Activated CD4-positive, alpha-beta T cell treated with anti-CD3 and anti-CD28 coated beads for 48 hours (primary cell): ENCODE measurements around the gene SYNE1.

Experiments
- DNase-seq: peaks from one replicate; pipeline ENCODE4 v3.0.0-alpha.2; 2020

The SYNE1 gene

DNA sequence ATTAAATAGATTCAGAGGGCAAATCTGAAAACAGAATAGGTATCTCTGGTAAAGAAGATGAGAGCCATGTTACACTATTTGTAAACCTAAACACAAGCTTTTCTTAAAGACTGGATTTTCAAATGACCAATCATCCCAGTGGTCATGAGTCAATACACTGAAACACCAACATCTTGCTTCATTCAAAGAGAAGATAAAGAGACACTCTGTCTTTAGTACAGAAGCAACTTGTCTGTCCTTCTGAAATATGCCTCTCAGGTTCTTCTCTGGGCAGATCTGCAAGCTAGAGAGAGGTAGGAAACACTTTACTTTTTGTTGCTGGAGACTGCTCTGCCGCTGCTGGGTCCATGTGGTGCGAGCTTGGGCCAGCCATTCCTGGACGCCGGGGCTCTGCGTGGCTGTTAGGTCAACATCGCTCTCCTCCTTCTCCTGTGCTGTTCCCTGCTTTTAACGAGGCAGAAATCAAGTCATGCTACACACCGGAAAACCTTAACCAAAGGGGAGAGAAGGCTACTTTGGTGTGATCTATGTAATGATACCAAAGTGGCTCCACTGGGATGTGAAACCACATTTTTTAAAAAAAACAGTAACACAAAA, 368.2 kb downstream of the SYNE1 start:
- DNase-seq: no peak

GRCh38 chr6:152267967-152268845, 369.0 kb downstream of the SYNE1 start:
- peak; percentile 34 for DNase-seq

DNA sequence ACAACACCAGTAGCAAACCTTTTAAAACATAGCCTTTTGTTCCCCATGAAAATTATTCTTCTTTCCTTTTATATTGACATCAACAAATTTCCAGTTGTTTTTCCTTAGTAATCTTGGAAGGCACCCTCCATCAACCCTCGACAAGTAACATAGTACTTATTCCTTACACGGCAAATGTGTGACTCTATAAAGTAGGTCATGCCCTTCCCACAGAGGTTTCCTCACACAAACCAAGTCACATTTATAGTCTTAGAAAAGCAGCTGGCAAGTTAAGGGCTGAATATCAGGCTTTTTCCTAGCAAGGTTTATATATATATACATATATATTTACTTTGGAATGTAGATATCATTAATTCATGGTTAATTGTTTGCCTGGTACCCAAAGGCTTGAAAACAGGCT, 371.5 kb downstream of the SYNE1 start:
- no peak for DNase-seq

GRCh38 chr6:152263582-152263981, 373.6 kb downstream of the SYNE1 start:
- DNase-seq: no peak

GRCh38 chr6:152261179-152261578, 376.0 kb downstream of the SYNE1 start:
- no peak for DNase-seq

GRCh38 chr6:152259234-152259633, 377.9 kb downstream of the SYNE1 start:
- no peak for DNase-seq

DNA sequence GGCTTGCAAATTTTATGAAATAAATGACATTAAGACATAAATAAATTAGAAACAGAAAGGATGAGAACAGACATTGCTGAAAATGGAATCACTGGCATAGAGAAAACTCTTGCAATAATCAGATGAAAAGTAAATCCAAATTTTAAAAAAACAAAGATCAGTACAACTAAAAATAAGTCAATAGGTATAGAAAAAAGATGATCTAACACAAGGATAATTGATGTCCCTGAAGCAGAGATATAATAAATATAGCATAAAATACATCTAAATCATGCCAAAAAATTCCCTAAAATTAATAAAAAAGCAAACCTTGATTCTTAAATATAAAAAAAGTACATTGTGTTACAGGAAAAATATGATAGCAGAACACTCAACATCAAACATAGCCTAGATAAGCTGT, 379.6 kb downstream of the SYNE1 start:
- no peak for DNase-seq

DNA sequence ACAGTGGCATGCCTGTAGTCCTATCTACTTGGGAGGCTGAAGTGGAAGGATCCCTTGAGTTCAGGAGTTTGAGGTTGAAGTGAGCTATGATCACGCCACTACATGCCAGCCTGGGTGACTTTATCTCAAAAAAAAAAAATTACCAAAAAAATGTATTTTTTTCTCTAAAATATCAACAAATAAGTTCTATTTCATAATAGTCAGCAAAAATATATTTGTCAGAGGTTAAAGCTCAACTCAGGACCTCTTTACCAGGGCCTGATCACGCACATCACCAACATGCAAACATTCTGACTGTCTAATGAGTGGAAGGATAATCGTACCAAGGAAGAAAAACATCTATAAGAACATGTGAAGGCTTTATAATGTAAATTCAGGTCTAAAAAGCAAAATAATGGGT, 387.0 kb downstream of the SYNE1 start:
- no peak for DNase-seq

DNA sequence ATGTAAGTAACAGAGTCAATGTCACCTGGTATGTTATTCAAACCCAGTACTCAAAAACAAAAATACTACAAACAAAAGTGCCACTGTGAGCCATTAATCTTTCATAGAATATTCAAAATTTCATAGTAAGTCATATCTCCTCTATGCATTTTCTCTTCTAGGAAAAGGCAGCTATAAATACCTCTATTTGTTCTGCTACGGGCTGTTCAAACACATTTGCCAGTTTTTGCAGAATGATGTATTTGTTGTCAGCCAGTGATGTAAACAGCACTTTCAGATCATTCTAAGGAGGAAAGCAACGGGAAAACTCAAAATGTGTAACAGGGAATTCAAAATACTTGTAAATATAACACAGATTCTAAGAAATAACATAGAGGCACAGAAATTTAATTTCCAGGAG, 388.2 kb downstream of the SYNE1 start:
- no peak for DNase-seq

- no peak for DNase-seq
These were observed 390.4 kb downstream of the SYNE1 start for GRCh38 chr6:152246554-152247337.

DNA sequence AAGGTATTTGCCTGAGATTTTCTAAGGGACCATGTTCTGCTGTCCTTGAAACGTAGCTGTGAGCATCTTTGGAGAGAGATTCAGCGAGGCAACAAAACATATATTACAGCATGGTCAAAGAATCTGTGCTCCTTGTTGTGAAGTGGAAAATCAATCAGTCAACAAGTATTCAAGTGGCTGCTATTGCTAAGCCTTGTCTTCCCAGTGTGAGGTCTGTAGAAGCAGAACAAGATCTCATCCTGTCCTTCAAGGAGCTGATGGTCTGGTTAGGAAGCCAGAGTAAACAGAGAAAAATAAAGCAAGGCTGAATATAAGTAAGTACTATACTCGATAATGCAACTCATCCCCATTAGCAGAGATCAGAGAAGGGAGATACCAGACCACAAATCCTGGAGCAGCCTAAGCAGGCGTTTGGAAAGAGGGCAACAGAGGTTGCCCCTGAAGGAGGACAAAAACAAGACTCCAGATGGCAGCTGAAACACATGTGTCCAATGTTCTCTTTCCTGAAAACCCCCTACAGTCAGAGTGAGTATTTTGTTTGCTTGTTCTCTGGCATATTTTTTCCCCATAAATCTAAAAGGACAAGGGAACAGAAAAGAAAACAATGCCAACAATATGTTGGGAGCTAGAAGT, 392.0 kb downstream of the SYNE1 start:
- DNase-seq: no peak

- DNase-seq: no peak
These were observed 396.0 kb downstream of the SYNE1 start for GRCh38 chr6:152241013-152241766.

DNA sequence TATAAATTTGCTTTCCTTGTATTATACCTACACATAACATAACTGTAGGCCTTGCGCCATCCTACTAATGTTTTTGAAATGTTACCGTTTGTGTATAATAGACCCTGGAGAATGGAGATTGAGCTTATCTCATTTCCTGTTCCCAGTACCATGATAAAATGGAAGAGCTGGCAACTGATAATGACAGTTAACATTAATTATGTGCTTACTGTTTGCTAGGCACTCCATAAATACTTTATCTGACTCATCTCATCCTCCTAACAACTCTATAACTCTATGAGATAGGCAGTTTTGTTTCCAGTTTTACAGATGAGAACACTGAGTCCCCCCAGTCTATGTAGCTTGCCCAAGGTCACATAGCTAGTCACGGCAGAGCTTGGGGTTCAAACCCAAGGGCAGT, 396.7 kb downstream of the SYNE1 start:
- no peak for DNase-seq

DNA sequence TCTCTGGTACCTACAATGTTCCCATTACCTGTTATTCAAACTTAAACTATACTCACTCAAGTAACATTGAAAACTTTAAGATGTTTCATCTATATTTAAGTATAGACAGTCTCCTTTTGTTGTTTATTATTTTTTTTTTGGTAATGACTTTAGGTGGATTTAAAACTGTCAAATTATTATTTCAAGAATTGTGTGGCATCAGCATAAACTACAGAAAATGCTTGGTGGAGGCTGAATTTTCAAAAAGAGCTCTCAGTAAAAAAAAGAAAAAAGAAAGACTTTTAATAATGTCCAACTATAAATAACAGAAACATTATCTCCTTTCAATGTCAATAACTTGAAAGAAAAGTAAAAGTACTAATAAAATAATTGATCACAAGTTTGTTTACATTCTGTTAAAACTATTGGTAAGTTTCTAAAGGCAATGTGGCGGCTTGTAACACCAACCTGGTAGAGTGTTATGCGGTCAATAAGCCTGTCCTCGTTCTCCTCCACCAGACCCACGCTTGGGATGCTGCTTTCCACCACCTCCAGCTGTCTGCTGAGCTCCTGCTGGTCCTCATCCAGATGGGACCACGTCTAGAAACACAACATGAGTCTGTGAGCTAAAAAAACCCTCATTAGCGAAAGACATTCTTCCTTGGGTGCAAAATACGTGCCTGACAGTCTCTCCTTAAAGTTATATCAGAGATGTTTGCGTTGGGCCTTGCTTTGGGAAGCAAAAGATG, 400.6 kb downstream of the SYNE1 start:
- no peak for DNase-seq

GRCh38 chr6:152233547-152234320, 403.4 kb downstream of the SYNE1 start:
- peak; percentile 21 for DNase-seq

DNA sequence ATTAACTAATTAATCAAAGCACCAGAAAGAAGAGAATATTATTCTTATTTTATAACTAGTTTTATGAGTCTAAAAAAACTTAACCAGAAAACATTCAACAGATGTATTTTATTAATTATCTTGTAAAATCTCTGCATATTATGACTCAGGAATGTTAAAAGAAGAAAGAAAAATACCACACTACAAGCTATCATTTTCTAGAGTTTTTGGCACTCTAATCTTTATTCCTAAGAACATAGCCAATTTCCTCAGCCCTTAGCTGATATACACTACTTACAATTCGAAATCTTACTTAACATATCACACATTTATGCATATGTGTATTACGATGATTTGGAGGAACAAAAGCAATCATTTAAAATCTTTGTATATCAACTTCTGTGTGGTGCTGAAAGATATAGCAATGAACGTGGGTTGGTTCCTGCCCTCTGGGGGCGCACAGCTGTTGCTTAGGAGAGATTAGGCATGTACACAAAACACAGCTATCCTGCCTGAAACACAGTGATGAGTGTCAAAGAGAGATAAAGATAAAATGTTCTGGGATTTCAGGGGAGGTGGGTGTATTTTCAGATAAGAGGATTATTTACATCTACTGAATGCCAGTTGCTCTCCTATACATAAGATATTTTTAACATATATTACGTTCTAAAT, 404.5 kb downstream of the SYNE1 start:
- DNase-seq: peak; percentile 41

- DNase-seq: no peak
These were observed 407.8 kb downstream of the SYNE1 start for GRCh38 chr6:152229330-152229729.

DNA sequence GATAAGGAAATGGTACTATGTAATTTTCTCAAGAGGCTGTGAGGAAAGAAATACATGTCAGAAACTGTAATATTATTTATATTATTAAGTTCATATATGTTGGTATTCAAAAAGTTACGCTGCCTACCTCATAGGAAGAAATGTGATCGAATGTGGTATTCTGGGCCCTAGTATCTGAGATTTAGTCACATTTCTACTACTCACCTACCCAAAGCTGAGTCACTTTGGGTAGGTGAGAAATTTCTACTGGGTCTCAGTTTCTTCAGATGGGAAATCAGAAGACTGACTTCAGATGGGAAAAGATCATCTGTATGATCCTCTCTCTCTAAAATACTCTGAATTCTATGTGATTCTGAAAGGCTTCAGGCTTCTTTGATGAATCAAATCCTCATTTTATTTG, 411.0 kb downstream of the SYNE1 start:
- DNase-seq: no peak

DNA sequence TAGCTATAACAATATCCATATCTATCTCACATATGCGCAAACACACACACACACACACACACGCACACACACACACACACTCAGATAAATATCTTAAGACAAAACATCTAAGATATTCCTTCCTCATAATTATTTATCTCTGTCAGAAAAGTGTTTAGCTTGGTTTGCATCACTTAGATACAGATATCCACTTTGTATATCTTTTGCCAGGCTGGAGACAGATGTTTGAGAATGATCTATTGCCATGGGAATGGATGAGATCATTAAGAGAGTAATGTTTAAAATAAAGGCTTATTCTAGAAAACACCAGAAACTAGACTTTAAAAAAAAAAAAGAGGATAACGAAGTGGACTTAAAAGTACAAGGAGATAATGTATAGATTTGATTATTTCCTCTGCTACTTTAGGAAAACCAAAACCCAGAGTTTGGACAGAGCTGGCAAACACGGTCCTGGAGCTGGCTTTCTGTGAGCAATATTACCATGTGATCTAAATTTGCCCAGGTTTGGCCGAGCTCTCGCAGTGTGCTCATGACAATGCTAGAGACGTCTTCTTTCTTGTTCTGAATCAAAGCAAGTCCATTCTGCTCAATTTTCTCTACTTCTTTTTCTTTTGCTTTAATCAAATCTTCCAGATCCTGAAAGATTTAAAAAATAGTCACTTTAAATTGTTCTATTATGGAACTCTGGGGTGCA, 411.8 kb downstream of the SYNE1 start:
- DNase-seq: no peak

- no peak for DNase-seq
These were observed 413.5 kb downstream of the SYNE1 start for GRCh38 chr6:152223636-152224035.
